WI38 (cell line): ENCODE data around the gene KIR2DL4.

Experiments
- H3K4me3 ChIP-seq: 2 replicates; pipeline ENCODE4 v1.5.1; 2011; ENCODE audit warnings: low read depth, mild to moderate bottlenecking, control low read depth, low read length
- TF ChIP-seq, protein P1 (sequence below): IDR thresholded peaks from 2 replicates; pipeline ENCODE4 v1.5.1; 2012; ENCODE audit warnings: low read depth, mild to moderate bottlenecking, control low read depth, low read length

KIR2DL4 gene

DNA sequence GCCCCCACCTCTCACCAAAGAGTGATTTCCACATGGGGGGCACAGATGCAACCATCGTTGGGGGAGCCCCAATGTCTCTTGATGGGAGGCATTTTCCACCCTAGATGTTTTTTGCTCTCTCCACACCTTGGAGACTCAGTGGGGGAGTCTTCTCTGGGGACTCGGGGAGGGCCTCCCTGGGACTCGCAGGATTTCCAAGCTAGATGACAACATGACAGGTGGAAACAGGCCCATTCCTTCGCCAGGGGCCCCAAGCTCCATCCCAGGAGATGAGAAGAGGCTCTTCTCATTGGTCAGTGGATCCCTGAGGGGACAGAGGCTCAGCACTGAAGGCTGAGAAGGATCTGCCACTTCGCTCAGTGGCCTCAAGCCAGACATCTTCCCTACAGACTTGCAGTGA lies 12.7 kb upstream of the KIR2DL4 start:
- no peak overlapping the region for H3K4me3 ChIP-seq
- TF ChIP-seq, protein P1, sequence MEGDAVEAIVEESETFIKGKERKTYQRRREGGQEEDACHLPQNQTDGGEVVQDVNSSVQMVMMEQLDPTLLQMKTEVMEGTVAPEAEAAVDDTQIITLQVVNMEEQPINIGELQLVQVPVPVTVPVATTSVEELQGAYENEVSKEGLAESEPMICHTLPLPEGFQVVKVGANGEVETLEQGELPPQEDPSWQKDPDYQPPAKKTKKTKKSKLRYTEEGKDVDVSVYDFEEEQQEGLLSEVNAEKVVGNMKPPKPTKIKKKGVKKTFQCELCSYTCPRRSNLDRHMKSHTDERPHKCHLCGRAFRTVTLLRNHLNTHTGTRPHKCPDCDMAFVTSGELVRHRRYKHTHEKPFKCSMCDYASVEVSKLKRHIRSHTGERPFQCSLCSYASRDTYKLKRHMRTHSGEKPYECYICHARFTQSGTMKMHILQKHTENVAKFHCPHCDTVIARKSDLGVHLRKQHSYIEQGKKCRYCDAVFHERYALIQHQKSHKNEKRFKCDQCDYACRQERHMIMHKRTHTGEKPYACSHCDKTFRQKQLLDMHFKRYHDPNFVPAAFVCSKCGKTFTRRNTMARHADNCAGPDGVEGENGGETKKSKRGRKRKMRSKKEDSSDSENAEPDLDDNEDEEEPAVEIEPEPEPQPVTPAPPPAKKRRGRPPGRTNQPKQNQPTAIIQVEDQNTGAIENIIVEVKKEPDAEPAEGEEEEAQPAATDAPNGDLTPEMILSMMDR = no peak

DNA sequence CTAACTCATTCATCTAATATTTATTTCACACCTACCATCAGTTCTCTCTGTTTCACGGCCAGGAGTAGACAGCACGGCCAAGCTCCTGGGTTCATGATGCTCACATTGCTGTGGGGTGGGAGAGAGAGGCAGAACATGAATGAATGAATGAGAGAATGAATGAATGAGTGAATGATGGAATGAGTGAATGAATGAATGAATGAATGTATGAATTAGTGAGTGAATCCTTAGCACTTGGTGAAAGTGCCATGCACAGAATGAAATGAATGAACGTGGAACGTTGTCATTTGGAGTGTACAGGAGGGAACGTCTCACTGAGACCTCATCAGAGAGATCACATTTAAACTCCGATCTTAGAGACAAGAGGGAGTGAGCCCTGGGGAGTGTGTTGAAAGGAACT lies 11.9 kb upstream of the KIR2DL4 start:
- TF ChIP-seq, protein P1 = no peak

DNA sequence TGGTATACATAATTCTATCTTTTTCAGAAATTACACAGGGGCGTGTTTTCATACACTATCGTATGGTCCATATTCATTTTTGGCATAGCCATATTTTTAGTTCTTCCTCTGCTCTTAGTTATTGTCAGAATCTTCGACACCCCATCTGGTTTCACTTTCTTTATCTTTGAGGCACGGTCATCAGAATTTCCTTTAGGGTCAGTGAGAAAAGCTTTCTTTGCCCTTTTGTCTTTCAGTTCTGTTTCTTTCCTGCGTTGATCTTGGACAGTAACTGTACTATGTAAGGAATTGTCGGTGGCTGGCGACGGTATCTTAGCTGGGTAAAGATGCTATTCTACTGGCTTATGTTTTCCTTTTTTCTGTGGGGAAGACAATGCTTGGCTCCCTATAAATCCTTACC lies 10.6 kb upstream of the KIR2DL4 start:
- TF ChIP-seq, protein P1 = no peak
- H3K4me3 ChIP-seq = no peak overlapping the region

More for the DNA sequence above, 11.9 kb upstream of the KIR2DL4 start:
- no peak overlapping the region for H3K4me3 ChIP-seq

DNA sequence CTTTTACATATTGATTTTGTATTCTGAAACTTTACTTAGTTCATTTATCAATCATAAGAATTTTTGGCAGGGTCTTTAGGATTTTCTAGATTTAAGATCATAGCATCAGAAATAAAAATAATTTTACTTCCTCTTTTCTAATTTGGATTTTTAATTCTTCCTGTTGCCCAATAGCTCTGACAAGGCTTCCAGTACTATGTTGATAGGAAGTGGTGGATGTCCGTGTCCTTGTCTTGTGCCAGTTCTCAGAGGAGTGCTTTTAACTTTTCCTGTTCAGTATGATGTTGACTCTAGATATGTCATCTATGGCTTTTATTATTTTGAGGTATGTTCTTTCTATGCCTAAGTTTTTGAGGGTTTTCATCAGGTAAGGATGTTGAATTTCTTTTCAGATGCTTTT lies 7.7 kb upstream of the KIR2DL4 start:
- TF ChIP-seq, protein P1 = no peak
- H3K4me3 ChIP-seq = no peak overlapping the region

- TF ChIP-seq, protein P1 = no peak
- no peak overlapping the region for H3K4me3 ChIP-seq
Measured at GRCh38 chr19:54804101-54804500, 691 bp downstream of the KIR2DL4 start.

DNA sequence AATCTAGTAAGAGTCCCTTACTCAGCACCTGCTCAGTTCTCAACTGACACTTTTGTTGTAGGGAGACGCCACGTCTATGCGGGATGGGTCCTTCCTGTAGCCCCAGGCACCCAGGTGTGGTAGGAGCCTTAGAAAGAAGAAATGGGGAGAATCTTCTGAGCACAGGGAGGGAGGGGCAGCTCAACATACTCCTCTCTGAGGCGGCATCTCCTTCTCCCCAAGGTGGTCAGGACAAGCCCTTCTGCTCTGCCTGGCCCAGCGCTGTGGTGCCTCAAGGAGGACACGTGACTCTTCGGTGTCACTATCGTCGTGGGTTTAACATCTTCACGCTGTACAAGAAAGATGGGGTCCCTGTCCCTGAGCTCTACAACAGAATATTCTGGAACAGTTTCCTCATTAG lies 1.2 kb downstream of the KIR2DL4 start:
- no peak overlapping the region for H3K4me3 ChIP-seq
- TF ChIP-seq, protein P1 = no peak

GRCh38 chr19:54805665-54806515 lies 2.5 kb downstream of the KIR2DL4 start:
- H3K4me3 ChIP-seq = no peak overlapping the region
- TF ChIP-seq, protein P1 = no peak
